Measurements from ENCODE around the gene LECT2. TPM values are rescaled to one million over a fixed set of nuclear protein-coding genes. Genes with fewer than 3 reads are reported as not detected.

Gene LECT2
- not detected for total RNA-seq

DNA sequence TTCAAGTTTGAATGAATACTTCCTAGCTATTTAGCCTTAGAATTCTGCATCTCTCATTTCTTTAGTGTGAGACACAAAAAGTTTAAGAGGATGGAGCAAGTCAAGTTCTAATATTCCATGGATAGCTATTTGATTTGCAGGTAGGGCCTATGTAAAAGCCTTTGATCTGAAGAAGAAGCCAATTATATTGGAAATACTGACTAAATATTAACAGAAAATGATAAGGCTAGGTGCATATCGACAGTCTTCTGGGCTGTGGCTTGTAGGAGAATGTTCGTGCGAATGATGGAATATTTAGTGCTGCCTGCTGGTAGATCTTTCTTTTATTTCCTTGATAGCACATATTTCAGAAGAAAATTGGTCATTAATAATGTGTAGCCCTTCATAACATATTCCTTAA lies at the start of gene LECT2:
Gene LECT2 (minus strand): TSS at position 85 of the 400 bp plus-strand sequence. CDS start 150 bp downstream, outside the sequence.

Other genes with a start within 250 kb of the LECT2 start
- gene SLC25A48, start 120.3 kb downstream of the LECT2 start, total RNA-seq: not detected
- gene IL9, start 59.1 kb downstream of the LECT2 start, total RNA-seq: not detected
- gene TGFBI, start 74.0 kb upstream of the LECT2 start, total RNA-seq: under 1 TPM in 1 of 2 experiments, not detected in 1; 0.36 TPM
- 1 to 10 TPM; 2.0 to 2.3 TPM for gene SMAD5, start 177.9 kb upstream of the LECT2 start, total RNA-seq
- gene SMIM32, start 238.2 kb upstream of the LECT2 start, total RNA-seq: not detected